HepG2 (cell line): Measurements from ENCODE around the gene MMP25. TPM values are rescaled to one million over a fixed set of nuclear protein-coding genes. Genes with fewer than 3 reads are reported as not detected.

Experiments used
- FOSL2 ChIP-seq: sonication (generic); formaldehyde crosslinking; IDR thresholded peaks from 2 replicates; pipeline ENCODE4 v1.4.0; 2020; ENCODE audit warnings: missing genetic modification reagents
- MAFF ChIP-seq: IDR thresholded peaks from 2 replicates; pipeline ENCODE4 v1.6.1; 2011; ENCODE audit warnings: low read depth, low read length, improper control_type of control experiment
- PRMT3 ChIP-seq: sonication (generic); formaldehyde crosslinking; IDR thresholded peaks from 2 replicates; pipeline ENCODE4 v1.8.1; 2022; ENCODE audit warnings: low read depth, mild to moderate bottlenecking, moderate library complexity, missing genetic modification reagents, borderline replicate concordance
- RORA ChIP-seq: sonication (generic); formaldehyde crosslinking; IDR thresholded peaks from 2 replicates; pipeline ENCODE4 v1.5.0; 2020; ENCODE audit warnings: mild to moderate bottlenecking, missing genetic modification reagents, moderate library complexity
- SRSF9 ChIP-seq: fragments of 200-400 bp; formaldehyde crosslinking; IDR thresholded peaks from 2 replicates; pipeline ENCODE4 v1.6.1; 2018; ENCODE audit warnings: borderline replicate concordance, mild to moderate bottlenecking, low read depth, low read length; ENCODE audit not compliant: insufficient read depth, poor library complexity, severe bottlenecking
- TGIF2 ChIP-seq: IDR thresholded peaks from 2 replicates; pipeline ENCODE4 v1.6.1; 2016; ENCODE audit warnings: control low read depth, missing compliant biosample characterization
- USF2 ChIP-seq, 2 experiments: sonication (generic) in 1 of 2; formaldehyde crosslinking in 1 of 2; IDR thresholded peaks; 2 replicates each; pipeline versions ENCODE4 v1.5.1 to v1.6.1; 2011 to 2020; ENCODE audit warnings: borderline replicate concordance in 1 of 2, low read depth in 1 of 2, low read length in 1 of 2, mild to moderate bottlenecking in 1 of 2, missing genetic modification reagents in 1 of 2, moderate library complexity in 1 of 2
- ZBTB49 ChIP-seq: sonication (generic); formaldehyde crosslinking; IDR thresholded peaks from 2 replicates; pipeline ENCODE4 v1.4.0; 2020; ENCODE audit warnings: missing genetic modification reagents, borderline replicate concordance
- ZFP37 ChIP-seq: sonication (generic); formaldehyde crosslinking; IDR thresholded peaks from 2 replicates; pipeline ENCODE4 v1.4.0; 2020; ENCODE audit warnings: missing genetic modification reagents, borderline replicate concordance
- ZHX1 ChIP-seq: sonication (generic); formaldehyde crosslinking; IDR thresholded peaks from 2 replicates; pipeline ENCODE4 v1.8.1; 2022; ENCODE audit warnings: low read depth, mild to moderate bottlenecking, missing genetic modification reagents
- ZNF543 ChIP-seq: sonication (generic); formaldehyde crosslinking; IDR thresholded peaks from 2 replicates; pipeline ENCODE4 v1.4.0; 2020; ENCODE audit warnings: mild to moderate bottlenecking, missing genetic modification reagents
- ZNF660 ChIP-seq: sonication (generic); formaldehyde crosslinking; IDR thresholded peaks from 2 replicates; pipeline ENCODE4 v1.5.1; 2020; ENCODE audit warnings: mild to moderate bottlenecking, low read depth, missing genetic modification reagents, borderline replicate concordance
- ZNF720 ChIP-seq: sonication (generic); formaldehyde crosslinking; IDR thresholded peaks from 2 replicates; pipeline ENCODE4 v1.4.0; 2020; ENCODE audit warnings: missing genetic modification reagents
- ZNF777 ChIP-seq: sonication (generic); formaldehyde crosslinking; IDR thresholded peaks from 2 replicates; pipeline ENCODE4 v1.4.0; 2020; ENCODE audit warnings: missing genetic modification reagents
- polyA plus RNA-seq, 8 experiments: library from polyadenylated mRNA; depleted of rRNA in 3 of 8; stranded (reverse) in 7 of 8; unstranded in 1 of 8; fragments of >200 nt; fragmentation: Illumina TruSeq in 4 of 8; extraction: Trizol in 4 of 8; gene quantifications; 2 replicates each; pipeline versions ENCODE4 v1.2.1 to v1.2.3, GENCODE V29; 2011 to 2016; ENCODE audit warnings: low read depth in 4 of 8, missing spikeins in 1 of 8, mixed read lengths in 1 of 8; ENCODE audit not compliant: insufficient read depth in 1 of 8
- total RNA-seq, 5 experiments: library from RNA; depleted of rRNA; stranded (reverse); fragments of >200 nt; fragmentation: Illumina TruSeq; extraction: Trizol; gene quantifications; 2 replicates each; pipeline ENCODE4 v1.2.3, GENCODE V29; 2016; ENCODE audit warnings: low read depth in 1 of 5
- TF ChIP-seq, protein P1 (sequence below): sonication (generic); formaldehyde crosslinking; IDR thresholded peaks from 2 replicates; pipeline ENCODE4 v1.5.0; 2020; ENCODE audit warnings: missing genetic modification reagents
- TF ChIP-seq, protein P2 (sequence below): sonication (generic); formaldehyde crosslinking; IDR thresholded peaks from 2 replicates; pipeline ENCODE4 v1.8.0; 2022; ENCODE audit warnings: mild to moderate bottlenecking, missing genetic modification reagents, borderline replicate concordance

MMP25 gene
- total and polyA plus RNA-seq, 2 of the 13 experiments (the other 11 are each of a cell fraction or from before 2014, with no cell fraction given) = 0.04 to 0.08 TPM

GRCh38 chr16:3059041-3059722, 12.8 kb downstream of the MMP25 start (continued):
- TF ChIP-seq, protein P1, sequence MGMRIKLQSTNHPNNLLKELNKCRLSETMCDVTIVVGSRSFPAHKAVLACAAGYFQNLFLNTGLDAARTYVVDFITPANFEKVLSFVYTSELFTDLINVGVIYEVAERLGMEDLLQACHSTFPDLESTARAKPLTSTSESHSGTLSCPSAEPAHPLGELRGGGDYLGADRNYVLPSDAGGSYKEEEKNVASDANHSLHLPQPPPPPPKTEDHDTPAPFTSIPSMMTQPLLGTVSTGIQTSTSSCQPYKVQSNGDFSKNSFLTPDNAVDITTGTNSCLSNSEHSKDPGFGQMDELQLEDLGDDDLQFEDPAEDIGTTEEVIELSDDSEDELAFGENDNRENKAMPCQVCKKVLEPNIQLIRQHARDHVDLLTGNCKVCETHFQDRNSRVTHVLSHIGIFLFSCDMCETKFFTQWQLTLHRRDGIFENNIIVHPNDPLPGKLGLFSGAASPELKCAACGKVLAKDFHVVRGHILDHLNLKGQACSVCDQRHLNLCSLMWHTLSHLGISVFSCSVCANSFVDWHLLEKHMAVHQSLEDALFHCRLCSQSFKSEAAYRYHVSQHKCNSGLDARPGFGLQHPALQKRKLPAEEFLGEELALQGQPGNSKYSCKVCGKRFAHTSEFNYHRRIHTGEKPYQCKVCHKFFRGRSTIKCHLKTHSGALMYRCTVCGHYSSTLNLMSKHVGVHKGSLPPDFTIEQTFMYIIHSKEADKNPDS (CRISPR knock-in tag) = peak; percentile 59; the same call in 1 of the 2 replicates
- TF ChIP-seq FOSL2 (no peak), USF2 (IDR thresholded peaks at IDR 0.05; ENCODE audit: low read depth, low read length) (no peak), USF2 (CRISPR knock-in tag; IDR thresholded peaks at IDR 0.05; ENCODE audit: borderline replicate concordance) (no peak), ZNF543 (CRISPR knock-in tag) (peak; percentile 70; the same call in 1 of the 2 replicates), ZFP37 (CRISPR knock-in tag) (no peak), PRMT3 (CRISPR knock-in tag) (peak; percentile 72; the same call in 1 of the 2 replicates), MAFF (no peak), ZHX1 (peak; percentile 88), ZNF660 (CRISPR knock-in tag) (no peak), RORA (no peak), ZBTB49 (no peak), SRSF9 (no peak), ZNF720 (CRISPR knock-in tag) (no peak), TGIF2 (CRISPR knock-in tag) (no peak), ZNF777 (peak; percentile 27; the same call in 1 of the 2 replicates)
- TF ChIP-seq, protein P2, sequence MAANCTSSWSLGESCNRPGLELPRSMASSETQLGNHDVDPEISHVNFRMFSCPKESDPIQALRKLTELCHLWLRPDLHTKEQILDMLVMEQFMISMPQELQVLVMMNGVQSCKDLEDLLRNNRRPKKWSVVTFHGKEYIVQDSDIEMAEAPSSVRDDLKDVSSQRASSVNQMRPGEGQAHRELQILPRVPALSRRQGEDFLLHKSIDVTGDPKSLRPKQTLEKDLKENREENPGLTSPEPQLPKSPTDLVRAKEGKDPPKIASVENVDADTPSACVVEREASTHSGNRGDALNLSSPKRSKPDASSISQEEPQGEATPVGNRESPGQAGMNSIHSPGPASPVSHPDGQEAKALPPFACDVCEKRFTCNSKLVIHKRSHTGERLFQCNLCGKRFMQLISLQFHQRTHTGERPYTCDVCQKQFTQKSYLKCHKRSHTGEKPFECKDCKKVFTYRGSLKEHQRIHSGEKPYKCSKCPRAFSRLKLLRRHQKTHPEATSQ (CRISPR knock-in tag) = 0 out of 2 replicates have a peak, but pooled peaks have one; percentile 23
